ENCODE results near the gene PDE4D. TPM values are rescaled to one million over a fixed set of nuclear protein-coding genes. Genes with fewer than 3 reads are reported as not detected.

PDE4D gene
- total RNA-seq, 1 donor from 2014 or later: 14.2 TPM

GRCh38 chr5:59390074-59390659, 503.4 kb downstream of the PDE4D start:
- Mint-ChIP-seq H3K9me3 (ENCODE audit: unreplicated experiment) (no peaks in the 10 kb centered on the region), H3K4me1 (ENCODE audit: low read depth, unreplicated experiment) (no peaks in the 10 kb centered on the region), H3K27me3 (ENCODE audit: low read depth, unreplicated experiment) (no peaks in the 10 kb centered on the region), H3K27ac (ENCODE audit: unreplicated experiment) (no peak overlapping the region), H3K4me3 (ENCODE audit: unreplicated experiment) (no peak overlapping the region), H3K36me3 (ENCODE audit: low read depth, unreplicated experiment) (no peaks in the 10 kb centered on the region)
- Histone ChIP-seq H3K36me3 (ENCODE audit: insufficient read depth, low read length) (no peaks in the 10 kb centered on the region), H2AFZ (ENCODE audit: low read depth, low read length) (no peak overlapping the region), H3K4me3 (ENCODE audit: insufficient read depth, low read depth, low read length) (no peak overlapping the region), H3K9me3 (ENCODE audit: insufficient read depth, low read depth, low read length) (no peaks in the 10 kb centered on the region), H3K4me2 (ENCODE audit: low read length) (no peak overlapping the region), H3K27me3 (ENCODE audit: insufficient read depth, low read length) (no peaks in the 10 kb centered on the region), H3K4me1 (ENCODE audit: insufficient read depth, low read length) (no peaks in the 10 kb centered on the region), H3K9ac (ENCODE audit: low read length) (no peak overlapping the region), H3K27ac (ENCODE audit: low read depth, low read length) (no peak overlapping the region), H4K20me1 (ENCODE audit: insufficient read depth, low read length) (no peaks in the 10 kb centered on the region), H3K79me2 (ENCODE audit: insufficient read depth, low read length) (no peaks in the 10 kb centered on the region)
- no peak for TF ChIP-seq EZH2 (IDR thresholded peaks at IDR 0.05; ENCODE audit: insufficient read depth, low read length)
- TF ChIP-seq, protein P1, sequence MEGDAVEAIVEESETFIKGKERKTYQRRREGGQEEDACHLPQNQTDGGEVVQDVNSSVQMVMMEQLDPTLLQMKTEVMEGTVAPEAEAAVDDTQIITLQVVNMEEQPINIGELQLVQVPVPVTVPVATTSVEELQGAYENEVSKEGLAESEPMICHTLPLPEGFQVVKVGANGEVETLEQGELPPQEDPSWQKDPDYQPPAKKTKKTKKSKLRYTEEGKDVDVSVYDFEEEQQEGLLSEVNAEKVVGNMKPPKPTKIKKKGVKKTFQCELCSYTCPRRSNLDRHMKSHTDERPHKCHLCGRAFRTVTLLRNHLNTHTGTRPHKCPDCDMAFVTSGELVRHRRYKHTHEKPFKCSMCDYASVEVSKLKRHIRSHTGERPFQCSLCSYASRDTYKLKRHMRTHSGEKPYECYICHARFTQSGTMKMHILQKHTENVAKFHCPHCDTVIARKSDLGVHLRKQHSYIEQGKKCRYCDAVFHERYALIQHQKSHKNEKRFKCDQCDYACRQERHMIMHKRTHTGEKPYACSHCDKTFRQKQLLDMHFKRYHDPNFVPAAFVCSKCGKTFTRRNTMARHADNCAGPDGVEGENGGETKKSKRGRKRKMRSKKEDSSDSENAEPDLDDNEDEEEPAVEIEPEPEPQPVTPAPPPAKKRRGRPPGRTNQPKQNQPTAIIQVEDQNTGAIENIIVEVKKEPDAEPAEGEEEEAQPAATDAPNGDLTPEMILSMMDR (IDR thresholded peaks at IDR 0.05; ENCODE audit: insufficient read depth, low read depth, low read length): peak; percentile 39
- FAIRE-seq (no peak), DNase-seq (ENCODE audit: low read depth) (no peak)

GRCh38 chr5:59387127-59387526, 506.4 kb downstream of the PDE4D start:
- Mint-ChIP-seq H3K27ac (ENCODE audit: unreplicated experiment) (no peak overlapping the region), H3K36me3 (ENCODE audit: low read depth, unreplicated experiment) (no peaks in the 10 kb centered on the region), H3K4me3 (ENCODE audit: unreplicated experiment) (no peak overlapping the region), H3K4me1 (ENCODE audit: low read depth, unreplicated experiment) (no peaks in the 10 kb centered on the region), H3K9me3 (ENCODE audit: unreplicated experiment) (no peaks in the 10 kb centered on the region), H3K27me3 (ENCODE audit: low read depth, unreplicated experiment) (no peaks in the 10 kb centered on the region)
- Histone ChIP-seq H2AFZ (ENCODE audit: low read depth, low read length) (no peak overlapping the region), H3K4me2 (ENCODE audit: low read length) (no peak overlapping the region), H3K27ac (ENCODE audit: low read depth, low read length) (no peak overlapping the region), H3K79me2 (ENCODE audit: insufficient read depth, low read length) (no peaks in the 10 kb centered on the region), H4K20me1 (ENCODE audit: insufficient read depth, low read length) (peaks cover 3% of the 10 kb centered on the region), H3K4me3 (ENCODE audit: insufficient read depth, low read depth, low read length) (no peak overlapping the region), H3K4me1 (ENCODE audit: insufficient read depth, low read length) (no peaks in the 10 kb centered on the region), H3K9ac (ENCODE audit: low read length) (no peak overlapping the region), H3K36me3 (ENCODE audit: insufficient read depth, low read length) (no peaks in the 10 kb centered on the region), H3K27me3 (ENCODE audit: insufficient read depth, low read length) (no peaks in the 10 kb centered on the region), H3K9me3 (ENCODE audit: insufficient read depth, low read depth, low read length) (no peaks in the 10 kb centered on the region)
- FAIRE-seq: no peak
- TF ChIP-seq, protein P1 (IDR thresholded peaks at IDR 0.05; ENCODE audit: insufficient read depth, low read depth, low read length): no peak
- no peak for TF ChIP-seq EZH2 (IDR thresholded peaks at IDR 0.05; ENCODE audit: insufficient read depth, low read length)
- no peak for DNase-seq (ENCODE audit: low read depth)

- H3K27me3 Mint-ChIP-seq (ENCODE audit: low read depth, unreplicated experiment): no peaks in the 10 kb centered on the region
- TF ChIP-seq, protein P1 (IDR thresholded peaks at IDR 0.05; ENCODE audit: insufficient read depth, low read depth, low read length): no peak
- no peak for TF ChIP-seq EZH2 (IDR thresholded peaks at IDR 0.05; ENCODE audit: insufficient read depth, low read length)
- Histone ChIP-seq H3K9me3 (ENCODE audit: insufficient read depth, low read depth, low read length) (no peaks in the 10 kb centered on the region), H3K4me1 (ENCODE audit: insufficient read depth, low read length) (no peaks in the 10 kb centered on the region), H3K79me2 (ENCODE audit: insufficient read depth, low read length) (no peaks in the 10 kb centered on the region), H3K27ac (ENCODE audit: low read depth, low read length) (no peak overlapping the region), H4K20me1 (ENCODE audit: insufficient read depth, low read length) (peaks cover 3% of the 10 kb centered on the region), H3K4me3 (ENCODE audit: insufficient read depth, low read depth, low read length) (no peak overlapping the region), H2AFZ (ENCODE audit: low read depth, low read length) (no peak overlapping the region), H3K9ac (ENCODE audit: low read length) (no peak overlapping the region), H3K36me3 (ENCODE audit: insufficient read depth, low read length) (no peaks in the 10 kb centered on the region), H3K27me3 (ENCODE audit: insufficient read depth, low read length) (peaks cover 2% of the 10 kb centered on the region), H3K4me2 (ENCODE audit: low read length) (no peak overlapping the region)
- H3K4me1 Mint-ChIP-seq (ENCODE audit: low read depth, unreplicated experiment): no peaks in the 10 kb centered on the region
- H3K4me3 Mint-ChIP-seq (ENCODE audit: unreplicated experiment): no peak overlapping the region
- DNase-seq (ENCODE audit: low read depth) (no peak), FAIRE-seq (no peak)
- H3K27ac Mint-ChIP-seq (ENCODE audit: unreplicated experiment): no peak overlapping the region
- no peaks in the 10 kb centered on the region for H3K9me3 Mint-ChIP-seq (ENCODE audit: unreplicated experiment)
- no peaks in the 10 kb centered on the region for H3K36me3 Mint-ChIP-seq (ENCODE audit: low read depth, unreplicated experiment)
These were observed 507.8 kb downstream of the PDE4D start for GRCh38 chr5:59385700-59386099.

Data from astrocyte (in vitro differentiated cells and primary cell).